Activated CD4-positive, alpha-beta T cell treated with anti-CD3 and anti-CD28 coated beads, Interleukin-2, amount 10 ng/mL, durations not matched to agents 24 days and 14 days (primary cell): ENCODE results near the gene SND1. TPM values are rescaled to one million over a fixed set of nuclear protein-coding genes. Genes with fewer than 3 reads are reported as not detected.

Source experiments
- DNase-seq: peaks from one replicate; pipeline ENCODE4 v3.0.0; 2022
- H3K27ac Mint-ChIP-seq: one replicate; pipeline ENCODE4 v1.8.0; 2022; ENCODE audit warnings: mild to moderate bottlenecking, mixed read lengths
- H3K27me3 Mint-ChIP-seq: one replicate; pipeline ENCODE4 v1.8.0; 2022; ENCODE audit warnings: mixed read lengths
- H3K36me3 Mint-ChIP-seq: one replicate; pipeline ENCODE4 v1.8.0; 2022; ENCODE audit warnings: low read depth, mild to moderate bottlenecking, mixed read lengths
- H3K4me1 Mint-ChIP-seq: one replicate; pipeline ENCODE4 v1.8.0; 2021; ENCODE audit warnings: mixed read lengths
- H3K4me3 Mint-ChIP-seq: one replicate; pipeline ENCODE4 v1.8.0; 2022; ENCODE audit warnings: mild to moderate bottlenecking, moderate library complexity, mixed read lengths
- H3K9me3 Mint-ChIP-seq: one replicate; pipeline ENCODE4 v1.8.0; 2021; ENCODE audit warnings: mixed read lengths
- intact Hi-C: fragments of 100-400 bp; cut with micrococcal nuclease; formaldehyde crosslinking; loops from one replicate; pipeline ENCODE4 v1.15.1; 2023
- total RNA-seq: library from RNA; stranded (reverse); gene quantifications from 2 replicates; pipeline ENCODE4 v1.2.3, GENCODE V29; 2022

Gene SND1
- total RNA-seq, 1 donor from 2014 or later: 295 TPM

GRCh38 chr7:127738859-127739258 is 86.9 kb downstream of the SND1 start:
- Mint-ChIP-seq H3K27me3 (no peaks in the 10 kb centered on the region), H3K4me3 (no peak overlapping the region), H3K27ac (no peak overlapping the region), H3K9me3 (no peaks in the 10 kb centered on the region), H3K36me3 (peaks cover 27% of the 10 kb centered on the region), H3K4me1 (peaks cover 8% of the 10 kb centered on the region)
- DNase-seq: no peak
- intact Hi-C loops: no loop called here

- Mint-ChIP-seq H3K9me3 (no peaks in the 10 kb centered on the region), H3K4me3 (no peak overlapping the region), H3K4me1 (peaks cover 24% of the 10 kb centered on the region), H3K27ac (no peak overlapping the region), H3K27me3 (no peaks in the 10 kb centered on the region), H3K36me3 (peaks cover 30% of the 10 kb centered on the region)
- intact Hi-C loops: no loop called here
- no peak for DNase-seq
Observed at GRCh38 chr7:127741764-127742375, 89.9 kb downstream of the SND1 start.

GRCh38 chr7:127745445-127745844 is 93.5 kb downstream of the SND1 start:
- no peak for DNase-seq
- intact Hi-C loops: loop anchor here (5.0 kb wide), 1 partner anchor 37 kb away; no protein-coding TSS in a partner anchor
- Mint-ChIP-seq H3K36me3 (peaks cover 33% of the 10 kb centered on the region), H3K4me3 (no peak overlapping the region), H3K4me1 (peaks cover 31% of the 10 kb centered on the region), H3K27me3 (no peaks in the 10 kb centered on the region), H3K9me3 (no peaks in the 10 kb centered on the region), H3K27ac (peak overlapping the region; percentile 38)

- Mint-ChIP-seq H3K27me3 (no peaks in the 10 kb centered on the region), H3K9me3 (no peaks in the 10 kb centered on the region), H3K36me3 (peaks cover 31% of the 10 kb centered on the region), H3K27ac (peak overlapping the region; percentile 17), H3K4me3 (no peak overlapping the region), H3K4me1 (peaks cover 30% of the 10 kb centered on the region)
- intact Hi-C loops: loop anchor here (5.0 kb wide), 2 partner anchors 34 to 146 kb away; no protein-coding TSS in a partner anchor
- DNase-seq: no peak
Observed at GRCh38 chr7:127751062-127751461, 99.1 kb downstream of the SND1 start.

- no peak for DNase-seq
- Mint-ChIP-seq H3K4me3 (no peak overlapping the region), H3K4me1 (peaks cover 31% of the 10 kb centered on the region), H3K9me3 (no peaks in the 10 kb centered on the region), H3K36me3 (peaks cover 31% of the 10 kb centered on the region), H3K27ac (peak overlapping the region; percentile 21), H3K27me3 (no peaks in the 10 kb centered on the region)
- intact Hi-C loops: loop anchor here (2.0 to 5.0 kb wide), 3 partner anchors 34 to 146 kb away; no protein-coding TSS in a partner anchor
Observed at GRCh38 chr7:127751490-127752448, 99.8 kb downstream of the SND1 start.

- no peak overlapping the region for H3K27ac Mint-ChIP-seq
- intact Hi-C loops: loop anchor here (2.0 to 5.0 kb wide), 3 partner anchors 36 to 144 kb away; no protein-coding TSS in a partner anchor
- DNase-seq: no peak
- H3K4me1 Mint-ChIP-seq: peaks cover 36% of the 10 kb centered on the region
- H3K36me3 Mint-ChIP-seq: peaks cover 28% of the 10 kb centered on the region
- H3K27me3 Mint-ChIP-seq: no peaks in the 10 kb centered on the region
- H3K9me3 Mint-ChIP-seq: no peaks in the 10 kb centered on the region
- no peak overlapping the region for H3K4me3 Mint-ChIP-seq
Observed at GRCh38 chr7:127752829-127753228, 100.8 kb downstream of the SND1 start.

- Mint-ChIP-seq H3K4me1 (peaks cover 31% of the 10 kb centered on the region), H3K36me3 (peaks cover 20% of the 10 kb centered on the region), H3K4me3 (no peak overlapping the region), H3K27ac (no peak overlapping the region), H3K27me3 (no peaks in the 10 kb centered on the region), H3K9me3 (no peaks in the 10 kb centered on the region)
- no peak for DNase-seq
- intact Hi-C loops: loop anchor here (5.0 kb wide), 2 partner anchors 37 to 143 kb away; no protein-coding TSS in a partner anchor
Observed at GRCh38 chr7:127754457-127754856, 102.5 kb downstream of the SND1 start.

GRCh38 chr7:127755521-127755920 is 103.5 kb downstream of the SND1 start:
- Mint-ChIP-seq H3K4me3 (no peak overlapping the region), H3K4me1 (peaks cover 35% of the 10 kb centered on the region)

GRCh38 chr7:127755965-127756364 is 104.0 kb downstream of the SND1 start:
- peaks cover 36% of the 10 kb centered on the region for H3K4me1 Mint-ChIP-seq
- no peaks in the 10 kb centered on the region for H3K9me3 Mint-ChIP-seq
- DNase-seq: no peak
- no peaks in the 10 kb centered on the region for H3K27me3 Mint-ChIP-seq
- intact Hi-C loops: no loop called here
- H3K27ac Mint-ChIP-seq: no peak overlapping the region
- H3K4me3 Mint-ChIP-seq: no peak overlapping the region
- H3K36me3 Mint-ChIP-seq: peaks cover 14% of the 10 kb centered on the region

More at GRCh38 chr7:127755521-127755920, 103.5 kb downstream of the SND1 start:
- intact Hi-C loops: no loop called here
- peaks cover 16% of the 10 kb centered on the region for H3K36me3 Mint-ChIP-seq
- no peaks in the 10 kb centered on the region for H3K27me3 Mint-ChIP-seq
- DNase-seq: no peak
- H3K9me3 Mint-ChIP-seq: no peaks in the 10 kb centered on the region
- H3K27ac Mint-ChIP-seq: no peak overlapping the region

- peaks cover 30% of the 10 kb centered on the region for H3K4me1 Mint-ChIP-seq
- H3K9me3 Mint-ChIP-seq: no peaks in the 10 kb centered on the region
- no peaks in the 10 kb centered on the region for H3K27me3 Mint-ChIP-seq
Observed at GRCh38 chr7:127758105-127758504, 106.1 kb downstream of the SND1 start.

GRCh38 chr7:127758845-127759244 is 106.9 kb downstream of the SND1 start:
- Mint-ChIP-seq H3K4me3 (no peak overlapping the region), H3K27ac (no peak overlapping the region), H3K4me1 (peaks cover 29% of the 10 kb centered on the region), H3K36me3 (peaks cover 12% of the 10 kb centered on the region), H3K9me3 (no peaks in the 10 kb centered on the region), H3K27me3 (no peaks in the 10 kb centered on the region)
- intact Hi-C loops: no loop called here
- DNase-seq: no peak

More at GRCh38 chr7:127758105-127758504, 106.1 kb downstream of the SND1 start:
- Mint-ChIP-seq H3K36me3 (peaks cover 15% of the 10 kb centered on the region), H3K27ac (no peak overlapping the region), H3K4me3 (no peak overlapping the region)
- intact Hi-C loops: no loop called here
- DNase-seq: no peak

- intact Hi-C loops: no loop called here
- no peak for DNase-seq
- Mint-ChIP-seq H3K27me3 (no peaks in the 10 kb centered on the region), H3K4me3 (no peak overlapping the region), H3K9me3 (no peaks in the 10 kb centered on the region), H3K27ac (no peak overlapping the region), H3K4me1 (peaks cover 27% of the 10 kb centered on the region), H3K36me3 (peaks cover 15% of the 10 kb centered on the region)
Observed at GRCh38 chr7:127759945-127760421, 108.0 kb downstream of the SND1 start.

- Mint-ChIP-seq H3K27ac (no peak overlapping the region), H3K36me3 (peaks cover 15% of the 10 kb centered on the region), H3K4me3 (no peak overlapping the region)
Observed at GRCh38 chr7:127760436-127761031, 108.5 kb downstream of the SND1 start.

More at GRCh38 chr7:127760436-127761031, 108.5 kb downstream of the SND1 start:
- Mint-ChIP-seq H3K27me3 (no peaks in the 10 kb centered on the region), H3K9me3 (no peaks in the 10 kb centered on the region), H3K4me1 (peaks cover 26% of the 10 kb centered on the region)
- intact Hi-C loops: no loop called here
- no peak for DNase-seq
